Ovary (tissue), 9 donors: Measurements from ENCODE around the gene MCTP1. TPM values are rescaled to one million over a fixed set of nuclear protein-coding genes. Genes with fewer than 3 reads are reported as not detected.

Experiments used
- DNase-seq, 5 donors: peaks; one replicate each; pipeline ENCODE4 v3.0.0-alpha.2; 2019 to 2020
- H3K27ac ChIP-seq, 2 donors: fragments of 200-600 bp; one replicate each; pipeline versions ENCODE4 v1.5.1 to v1.8.0; 2019 to 2022
- H3K27me3 ChIP-seq: fragments of 200-600 bp; one replicate; pipeline ENCODE4 v1.8.0; 2022
- H3K36me3 ChIP-seq: fragments of 200-600 bp; sonication (generic); one replicate; pipeline ENCODE4 v1.5.1; 2019
- H3K4me1 ChIP-seq: one replicate; pipeline ENCODE4 v1.8.1; 2013; ENCODE audit warnings: mild to moderate bottlenecking, moderate library complexity; ENCODE audit not compliant: insufficient read depth
- H3K4me3 ChIP-seq: fragments of 200-600 bp; sonication (generic); one replicate; pipeline ENCODE4 v1.5.1; 2017
- H3K9me3 ChIP-seq, 2 donors: fragments of 200-600 bp in 1 of 2; sonication (generic) in 1 of 2; one replicate each; pipeline versions ENCODE4 v1.5.1 to v1.8.1; 2013 to 2019; ENCODE audit warnings: mild to moderate bottlenecking in 1 of 2, moderate library complexity in 1 of 2
- CTCF ChIP-seq, 3 donors: fragments of 450-650 bp in 2 of 3; fragments of 200-600 bp in 1 of 3; IDR thresholded peaks; one replicate each; pipeline versions ENCODE4 v1.5.1 to v1.8.0; 2016 to 2022; ENCODE audit warnings: antibody characterized with exemption in 3 of 3, mild to moderate bottlenecking in 1 of 3
- EP300 ChIP-seq: sonication (generic); formaldehyde crosslinking; IDR thresholded peaks from one replicate; pipeline ENCODE4 v1.6.1; 2017; ENCODE audit warnings: antibody characterized with exemption
- POLR2A ChIP-seq: fragments of 450-650 bp; IDR thresholded peaks from one replicate; pipeline ENCODE4 v1.6.1; 2017; ENCODE audit warnings: antibody characterized with exemption, mild to moderate bottlenecking, moderate library complexity
- WGBS, 3 donors: extraction: QIAGEN DNeasy Blood & Tissue Kit in 1 of 3; methylation state at CpG; one replicate each; pipeline versions ENCODE4 v1.1.5 to v1.1.7; 2013 to 2017; 5-methylcytosine and 5-hydroxymethylcytosine counted together
- intact Hi-C, 4 donors: fragments of 100-400 bp; cut with DNase I; formaldehyde crosslinking; loops; one replicate each; pipeline versions ENCODE4 v1.11.0 to v1.15.1; 2022 to 2023
- polyA plus RNA-seq, 2 donors: library from polyadenylated mRNA; stranded (reverse); fragments of 200-250 nt in 1 of 2; fragments of 350-450 nt in 1 of 2; fragmentation: Illumina TruSeq in 1 of 2; extraction: RNeasy Lipid Tissue Mini Kit (QIAGEN cat#74804) in 1 of 2; gene quantifications; one replicate each; pipeline ENCODE4 v1.2.3, GENCODE V29; 2013 to 2014
- total RNA-seq, 7 donors: library from RNA; depleted of rRNA in 2 of 7; stranded (reverse); fragments of >200 nt in 2 of 7; fragmentation: NEBNext Ultra II Directional in 3 of 7; extraction: Animal tissue kit (Norgen Biotek cat#: 25700) in 3 of 7; gene quantifications; one replicate each; pipeline versions ENCODE4 v1.1.0 to v1.2.4, GENCODE V29; 2016 to 2023
- donor health status: DM: no; HTN: no; CAD: no; lungs with moderate emphysema.
- donor health status: DM: no; HTN: no; CAD: no.
- donor health status: Bipolar disorder and iron deficiency.
- donor health status: DM: yes; HTN: yes; CAD: no.
- donor health status: DM: no; HTN: no; CAD: no.
- donor health status: DM: yes; HTN: yes; CAD: no.

The MCTP1 gene
- total and polyA plus RNA-seq, 9 donors, result 1.7 to 11.4 (median 5.0) TPM

GRCh38 chr5:95102080-95102479 is 182.8 kb downstream of the MCTP1 start:
- intact Hi-C loops, result no loop called here
- TF ChIP-seq POLR2A (no peak), CTCF (IDR thresholded peaks at IDR 0.05) (no peak), EP300 (no peak)
- H3K27me3 ChIP-seq, result no peaks in the 10 kb centered on the region
- no peaks in the 10 kb centered on the region for H3K4me1 ChIP-seq
- H3K27ac ChIP-seq, result no peak overlapping the region
- H3K36me3 ChIP-seq, result no peaks in the 10 kb centered on the region
- no peak for DNase-seq
- no peak overlapping the region for H3K4me3 ChIP-seq
- H3K9me3 ChIP-seq, result no peaks in the 10 kb centered on the region
- WGBS, 3 donors, result 75 to 89% (median 85%) methylated on average over 1 of the region's 1 CpG

GRCh38 chr5:95100551-95100950 is 184.3 kb downstream of the MCTP1 start:
- 85 to 96% (median 89%) methylated on average over 1 of the region's 1 CpG for WGBS, 3 donors
- Histone ChIP-seq H3K36me3 (no peaks in the 10 kb centered on the region), H3K4me1 (no peaks in the 10 kb centered on the region), H3K4me3 (no peak overlapping the region), H3K9me3 (no peaks in the 10 kb centered on the region), H3K27ac (no peak overlapping the region), H3K27me3 (no peaks in the 10 kb centered on the region)
- DNase-seq, result no peak
- intact Hi-C loops, result no loop called here
- TF ChIP-seq CTCF (IDR thresholded peaks at IDR 0.05), result no peak
- TF ChIP-seq EP300, result no peak
- no peak for TF ChIP-seq POLR2A

GRCh38 chr5:95098012-95098411 is 186.9 kb downstream of the MCTP1 start:
- Histone ChIP-seq H3K4me1 (no peaks in the 10 kb centered on the region), H3K9me3 (no peaks in the 10 kb centered on the region), H3K27me3 (no peaks in the 10 kb centered on the region), H3K27ac (no peak overlapping the region), H3K36me3 (no peaks in the 10 kb centered on the region), H3K4me3 (no peak overlapping the region)
- intact Hi-C loops, result no loop called here
- no peak for TF ChIP-seq POLR2A
- no peak for TF ChIP-seq CTCF (IDR thresholded peaks at IDR 0.05)
- TF ChIP-seq EP300, result no peak
- no peak for DNase-seq
- 73 to 83% (median 74%) methylated on average over 2 of the region's 2 CpGs for WGBS, 3 donors

GRCh38 chr5:95093211-95093610 is 191.7 kb downstream of the MCTP1 start:
- H3K27ac ChIP-seq, result no peak overlapping the region
- TF ChIP-seq POLR2A (no peak), CTCF (IDR thresholded peaks at IDR 0.05) (no peak), EP300 (no peak)
- no peak overlapping the region for H3K4me3 ChIP-seq
- no peaks in the 10 kb centered on the region for H3K27me3 ChIP-seq
- intact Hi-C loops, result no loop called here
- 59 to 79% (median 77%) methylated on average over 1 of the region's 1 CpG for WGBS, 3 donors
- H3K9me3 ChIP-seq, result no peaks in the 10 kb centered on the region
- no peak for DNase-seq
- H3K4me1 ChIP-seq, result no peaks in the 10 kb centered on the region
- no peaks in the 10 kb centered on the region for H3K36me3 ChIP-seq

GRCh38 chr5:95090774-95091173 is 194.1 kb downstream of the MCTP1 start:
- no peaks in the 10 kb centered on the region for H3K9me3 ChIP-seq
- H3K36me3 ChIP-seq, result no peaks in the 10 kb centered on the region
- WGBS, 3 donors, result 70 to 79% (median 71%) methylated on average over 2 of the region's 2 CpGs
- DNase-seq, result no peak
- no peak overlapping the region for H3K4me3 ChIP-seq
- H3K27me3 ChIP-seq, result no peaks in the 10 kb centered on the region
- no peak overlapping the region for H3K27ac ChIP-seq
- no peaks in the 10 kb centered on the region for H3K4me1 ChIP-seq
- TF ChIP-seq EP300 (no peak), POLR2A (no peak), CTCF (IDR thresholded peaks at IDR 0.05) (no peak)
- intact Hi-C loops, result no loop called here
